GM12873 (cell line): ENCODE measurements around the gene ST6GALNAC4.

Experiments used
- TF ChIP-seq, protein P1 (sequence below): IDR thresholded peaks from 2 replicates; pipeline ENCODE4 v1.5.1; 2012; ENCODE audit warnings: low read depth, mild to moderate bottlenecking, moderate library complexity, low read length, control low read depth; ENCODE audit not compliant: insufficient read depth; ENCODE audit errors: missing control alignments

Gene ST6GALNAC4

GRCh38 chr9:127921557-127922120 lies 4.8 kb upstream of the ST6GALNAC4 start:
- TF ChIP-seq, protein P1, sequence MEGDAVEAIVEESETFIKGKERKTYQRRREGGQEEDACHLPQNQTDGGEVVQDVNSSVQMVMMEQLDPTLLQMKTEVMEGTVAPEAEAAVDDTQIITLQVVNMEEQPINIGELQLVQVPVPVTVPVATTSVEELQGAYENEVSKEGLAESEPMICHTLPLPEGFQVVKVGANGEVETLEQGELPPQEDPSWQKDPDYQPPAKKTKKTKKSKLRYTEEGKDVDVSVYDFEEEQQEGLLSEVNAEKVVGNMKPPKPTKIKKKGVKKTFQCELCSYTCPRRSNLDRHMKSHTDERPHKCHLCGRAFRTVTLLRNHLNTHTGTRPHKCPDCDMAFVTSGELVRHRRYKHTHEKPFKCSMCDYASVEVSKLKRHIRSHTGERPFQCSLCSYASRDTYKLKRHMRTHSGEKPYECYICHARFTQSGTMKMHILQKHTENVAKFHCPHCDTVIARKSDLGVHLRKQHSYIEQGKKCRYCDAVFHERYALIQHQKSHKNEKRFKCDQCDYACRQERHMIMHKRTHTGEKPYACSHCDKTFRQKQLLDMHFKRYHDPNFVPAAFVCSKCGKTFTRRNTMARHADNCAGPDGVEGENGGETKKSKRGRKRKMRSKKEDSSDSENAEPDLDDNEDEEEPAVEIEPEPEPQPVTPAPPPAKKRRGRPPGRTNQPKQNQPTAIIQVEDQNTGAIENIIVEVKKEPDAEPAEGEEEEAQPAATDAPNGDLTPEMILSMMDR, result peak; percentile 95

GRCh38 chr9:127920794-127921193 lies 4.0 kb upstream of the ST6GALNAC4 start:
- TF ChIP-seq, protein P1, result no peak

DNA sequence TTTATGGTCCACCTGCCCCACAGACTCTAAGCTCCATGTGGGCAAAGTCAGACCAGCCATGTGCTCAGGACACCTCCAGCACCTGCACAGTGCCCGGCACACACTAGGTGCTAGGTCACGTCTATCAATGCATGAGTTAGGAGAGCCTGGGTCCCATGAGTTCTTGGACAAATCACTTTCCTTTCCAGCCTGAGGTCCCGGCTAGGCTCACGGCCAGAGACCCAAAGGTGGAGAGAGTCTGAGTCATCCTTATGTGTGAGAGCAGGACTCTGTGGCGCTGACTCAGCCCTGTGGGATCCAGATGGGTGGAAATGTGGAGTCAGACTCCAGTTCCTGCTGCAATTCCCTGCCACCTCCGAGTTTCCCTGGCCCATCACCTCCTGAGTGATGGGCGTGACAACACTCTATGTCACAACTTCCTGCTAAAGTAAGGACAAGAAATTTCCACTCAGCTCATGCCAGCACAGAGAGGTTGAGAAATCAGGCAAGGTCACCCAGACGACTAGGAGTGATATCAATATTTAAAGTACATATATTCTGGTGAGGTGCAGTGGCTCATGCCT lies 2.5 kb upstream of the ST6GALNAC4 start:
- TF ChIP-seq, protein P1, result no peak

GRCh38 chr9:127918183-127919107 lies 1.6 kb upstream of the ST6GALNAC4 start:
- TF ChIP-seq, protein P1, result peak; percentile 46

DNA sequence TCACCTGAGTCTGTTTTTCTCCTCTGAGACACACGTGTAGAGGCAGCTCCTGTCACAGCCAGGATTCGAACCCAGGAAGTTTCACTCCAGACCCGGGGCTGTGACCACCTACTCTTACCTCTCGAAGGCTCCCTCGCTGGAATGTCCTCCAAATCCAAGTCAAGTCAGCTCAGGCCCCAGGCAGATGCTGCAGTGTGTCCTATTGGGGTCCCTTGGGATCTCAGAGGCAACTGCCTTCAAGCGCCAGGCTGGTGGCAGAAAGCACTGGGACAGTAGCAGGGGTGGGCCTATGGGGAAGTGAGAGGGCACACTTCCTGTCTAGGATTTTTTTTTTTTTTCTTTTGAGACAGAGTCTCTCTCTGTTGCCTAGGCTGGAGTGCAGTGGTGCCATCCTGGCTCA lies 762 bp upstream of the ST6GALNAC4 start:
- TF ChIP-seq, protein P1, result no peak

DNA sequence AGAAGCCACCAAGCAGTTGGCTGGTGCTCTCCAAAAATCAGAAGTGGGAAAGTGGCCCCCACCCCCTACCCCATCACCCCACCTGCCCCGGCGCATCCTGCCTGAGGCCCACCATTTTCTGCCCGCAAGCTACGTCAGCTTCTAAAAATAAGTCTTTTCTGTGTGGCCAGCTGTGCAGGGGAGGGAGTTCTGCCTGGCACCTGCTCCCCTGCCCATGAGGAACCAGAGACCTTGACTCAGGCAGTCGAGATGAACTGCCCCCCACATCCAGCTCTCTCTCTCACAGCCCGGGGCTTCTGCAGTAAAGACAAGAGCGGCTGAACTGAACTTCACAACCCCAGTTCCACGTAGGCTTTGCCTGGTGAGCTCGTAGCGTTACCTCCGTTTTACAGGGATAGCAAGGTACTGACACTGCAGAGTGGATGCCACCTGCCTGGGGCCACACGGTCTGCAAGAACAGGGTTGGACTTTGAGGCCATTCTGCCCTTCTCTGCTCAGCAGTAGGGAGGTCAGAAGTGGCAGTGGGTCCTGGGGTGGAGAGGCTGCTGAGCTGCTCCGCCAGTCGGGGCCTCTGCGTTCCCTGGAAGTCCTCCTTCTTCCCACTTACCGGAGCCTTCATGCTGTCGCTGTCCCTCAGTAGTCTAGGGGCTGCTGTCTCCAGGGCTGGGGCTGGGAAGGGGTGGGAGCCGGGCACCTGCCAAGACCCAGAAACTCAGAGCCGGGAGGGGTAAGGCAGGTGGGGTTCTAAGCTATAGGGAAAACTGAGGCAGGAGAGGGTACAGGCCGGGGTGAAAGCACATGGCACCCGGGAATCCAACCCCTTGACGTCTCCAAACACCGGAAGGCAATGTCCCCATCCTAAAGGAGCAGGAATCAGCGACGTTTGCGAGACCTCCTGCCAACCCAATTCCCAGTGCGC lies 781 bp downstream of the ST6GALNAC4 start:
- TF ChIP-seq, protein P1, result no peak
